ENCODE results near the gene RSPRY1. TPM values are rescaled to one million over a fixed set of nuclear protein-coding genes. Genes with fewer than 3 reads are reported as not detected.

Gene RSPRY1
- total RNA-seq, 1 experiment from 2014 or later: 24.9 TPM

DNA sequence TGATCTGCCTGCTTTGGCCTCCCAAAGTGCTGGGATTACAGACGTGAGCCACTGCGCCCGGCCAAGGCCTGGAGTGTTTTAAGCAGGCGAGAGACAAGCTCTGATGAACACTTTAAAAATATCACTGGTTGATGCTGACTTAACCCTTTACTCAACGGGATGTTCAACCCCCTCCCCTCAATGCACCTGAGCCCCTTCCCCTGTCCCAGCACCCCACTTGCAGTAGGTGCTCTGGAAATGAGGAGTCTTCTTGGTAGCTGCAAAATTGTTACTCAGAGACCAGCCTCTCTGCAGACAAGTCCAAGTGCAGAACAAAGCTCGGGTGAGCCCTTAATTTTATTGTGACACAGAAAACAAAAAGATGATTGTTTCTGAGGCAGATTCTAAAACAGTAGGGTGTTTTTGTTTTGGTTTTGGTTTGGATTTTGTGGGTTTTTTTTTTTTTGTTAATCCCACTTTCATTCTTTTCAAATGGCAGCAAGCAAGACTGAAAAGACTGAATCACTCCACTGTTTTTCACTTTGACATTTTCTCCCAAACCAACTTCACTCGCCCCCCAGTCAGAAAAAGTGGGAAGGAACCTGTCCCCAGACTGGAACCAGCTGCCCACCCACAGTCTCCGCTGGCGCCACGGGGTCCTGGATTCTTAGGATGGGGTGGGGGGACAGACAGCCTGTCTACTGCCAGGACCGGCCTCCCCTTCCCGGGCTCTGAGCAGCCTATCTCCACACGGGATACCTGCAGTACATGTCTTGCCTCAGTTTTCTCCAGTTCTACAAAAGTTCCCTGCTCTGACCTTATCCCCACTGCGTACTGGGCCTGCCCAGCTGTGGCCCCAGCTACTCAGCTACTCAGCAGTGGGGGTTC is 103.5 kb downstream of the RSPRY1 start (continued):
- TF ChIP-seq, protein P1, sequence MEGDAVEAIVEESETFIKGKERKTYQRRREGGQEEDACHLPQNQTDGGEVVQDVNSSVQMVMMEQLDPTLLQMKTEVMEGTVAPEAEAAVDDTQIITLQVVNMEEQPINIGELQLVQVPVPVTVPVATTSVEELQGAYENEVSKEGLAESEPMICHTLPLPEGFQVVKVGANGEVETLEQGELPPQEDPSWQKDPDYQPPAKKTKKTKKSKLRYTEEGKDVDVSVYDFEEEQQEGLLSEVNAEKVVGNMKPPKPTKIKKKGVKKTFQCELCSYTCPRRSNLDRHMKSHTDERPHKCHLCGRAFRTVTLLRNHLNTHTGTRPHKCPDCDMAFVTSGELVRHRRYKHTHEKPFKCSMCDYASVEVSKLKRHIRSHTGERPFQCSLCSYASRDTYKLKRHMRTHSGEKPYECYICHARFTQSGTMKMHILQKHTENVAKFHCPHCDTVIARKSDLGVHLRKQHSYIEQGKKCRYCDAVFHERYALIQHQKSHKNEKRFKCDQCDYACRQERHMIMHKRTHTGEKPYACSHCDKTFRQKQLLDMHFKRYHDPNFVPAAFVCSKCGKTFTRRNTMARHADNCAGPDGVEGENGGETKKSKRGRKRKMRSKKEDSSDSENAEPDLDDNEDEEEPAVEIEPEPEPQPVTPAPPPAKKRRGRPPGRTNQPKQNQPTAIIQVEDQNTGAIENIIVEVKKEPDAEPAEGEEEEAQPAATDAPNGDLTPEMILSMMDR (IDR thresholded peaks at IDR 0.05 in 2 of 3, conservative IDR thresholded peaks at IDR 0.05 in 1 of 3; ENCODE audit: borderline replicate concordance in 1 of 3, insufficient read depth in 1 of 3, low read depth in 2 of 3, low read length in 2 of 3): no peak
- TF ChIP-seq, protein P2, sequence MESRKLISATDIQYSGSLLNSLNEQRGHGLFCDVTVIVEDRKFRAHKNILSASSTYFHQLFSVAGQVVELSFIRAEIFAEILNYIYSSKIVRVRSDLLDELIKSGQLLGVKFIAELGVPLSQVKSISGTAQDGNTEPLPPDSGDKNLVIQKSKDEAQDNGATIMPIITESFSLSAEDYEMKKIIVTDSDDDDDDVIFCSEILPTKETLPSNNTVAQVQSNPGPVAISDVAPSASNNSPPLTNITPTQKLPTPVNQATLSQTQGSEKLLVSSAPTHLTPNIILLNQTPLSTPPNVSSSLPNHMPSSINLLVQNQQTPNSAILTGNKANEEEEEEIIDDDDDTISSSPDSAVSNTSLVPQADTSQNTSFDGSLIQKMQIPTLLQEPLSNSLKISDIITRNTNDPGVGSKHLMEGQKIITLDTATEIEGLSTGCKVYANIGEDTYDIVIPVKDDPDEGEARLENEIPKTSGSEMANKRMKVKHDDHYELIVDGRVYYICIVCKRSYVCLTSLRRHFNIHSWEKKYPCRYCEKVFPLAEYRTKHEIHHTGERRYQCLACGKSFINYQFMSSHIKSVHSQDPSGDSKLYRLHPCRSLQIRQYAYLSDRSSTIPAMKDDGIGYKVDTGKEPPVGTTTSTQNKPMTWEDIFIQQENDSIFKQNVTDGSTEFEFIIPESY (IDR thresholded peaks at IDR 0.05; ENCODE audit: extremely low read depth, insufficient replicate concordance, low read length): no peak
- TF ChIP-seq CEBPB (IDR thresholded peaks at IDR 0.05; ENCODE audit: low read depth): no peak
- TF ChIP-seq POLR2A (IDR thresholded peaks at IDR 0.05; ENCODE audit: borderline replicate concordance, extremely low read depth, insufficient read depth, insufficient read length): no peak
- no peak for TF ChIP-seq SRF (IDR thresholded peaks at IDR 0.05; ENCODE audit: low read depth)

Other genes with a start within 250 kb of the RSPRY1 start
- not detected for gene CETP, start 224.4 kb upstream of the RSPRY1 start, total RNA-seq (2021; ENCODE audit: unreplicated experiment)
- gene NLRC5, start 196.8 kb upstream of the RSPRY1 start, total RNA-seq (2021; ENCODE audit: unreplicated experiment): 10.4 TPM
- gene CPNE2, start 93.7 kb upstream of the RSPRY1 start, total RNA-seq (2021; ENCODE audit: unreplicated experiment): 31.2 TPM
- gene PSME3IP1, start 290 bp upstream of the RSPRY1 start, total RNA-seq (2021; ENCODE audit: unreplicated experiment): 88.5 TPM
- 28.8 TPM for gene ARL2BP, start 58.9 kb downstream of the RSPRY1 start, total RNA-seq (2021; ENCODE audit: unreplicated experiment)
- gene PLLP, start 98.3 kb downstream of the RSPRY1 start, total RNA-seq (2021; ENCODE audit: unreplicated experiment): 3.1 TPM
- gene CCL22, start 172.5 kb downstream of the RSPRY1 start, total RNA-seq (2021; ENCODE audit: unreplicated experiment): 0.66 TPM
- 0.15 TPM for gene CX3CL1, start 186.2 kb downstream of the RSPRY1 start, total RNA-seq (2021; ENCODE audit: unreplicated experiment)
- not detected for gene CCL17, start 218.4 kb downstream of the RSPRY1 start, total RNA-seq (2021; ENCODE audit: unreplicated experiment)

Data from HCT116 (cell line).